Lower lobe of right lung (tissue), 2 donors: Measurements from ENCODE around the gene RAB29. TPM values are rescaled to one million over a fixed set of nuclear protein-coding genes. Genes with fewer than 3 reads are reported as not detected.
"Not testable (repeated sequence)": the region's sequence is repeated elsewhere in the genome, so short reads cannot be mapped to it uniquely, and the experiment has no call there.

Experiments used
- ATAC-seq, 2 donors: fragments of 200-7000 bp; cut with Tn5 transposase; one replicate each; pipeline ENCODE4 v1.9.1; 2020 to 2022; ENCODE audit warnings: mild to moderate bottlenecking in 2 of 2, moderate library complexity in 2 of 2
- DNase-seq: peaks from one replicate; pipeline ENCODE4 v3.0.0-alpha.2; 2020
- H3K27ac ChIP-seq: fragments of 200-600 bp; one replicate; pipeline ENCODE4 v1.8.0; 2022
- H3K27me3 ChIP-seq: fragments of 200-600 bp; one replicate; pipeline ENCODE4 v1.8.0; 2022; ENCODE audit warnings: low read depth
- H3K36me3 ChIP-seq: fragments of 200-600 bp; one replicate; pipeline ENCODE4 v1.8.0; 2022; ENCODE audit warnings: mild to moderate bottlenecking
- H3K4me1 ChIP-seq: fragments of 200-600 bp; one replicate; pipeline ENCODE4 v1.8.0; 2022
- H3K4me3 ChIP-seq: fragments of 200-600 bp; one replicate; pipeline ENCODE4 v1.8.0; 2022; ENCODE audit warnings: mild to moderate bottlenecking
- H3K9me3 ChIP-seq: fragments of 200-600 bp; one replicate; pipeline ENCODE4 v1.8.0; 2022
- CTCF ChIP-seq: fragments of 200-600 bp; IDR thresholded peaks from one replicate; pipeline ENCODE4 v1.8.0; 2022; ENCODE audit warnings: antibody characterized with exemption, mild to moderate bottlenecking
- intact Hi-C: fragments of 100-400 bp; cut with DNase I; formaldehyde crosslinking; loops from one replicate; pipeline ENCODE4 v1.11.0; 2022
- total RNA-seq: library from RNA; stranded (reverse); fragmentation: NEBNext Ultra II Directional; extraction: Animal tissue kit (Norgen Biotek cat#: 25700); gene quantifications from one replicate; pipeline ENCODE4 v1.2.1, GENCODE V29; 2021
- donor health status: DM: no; HTN: yes; CAD: no; lungs with severe emphysema.

Gene RAB29
- total RNA-seq, 1 donor from 2014 or later, result 23.9 TPM

- Histone ChIP-seq H3K27ac (no peak overlapping the region), H3K9me3 (no peaks in the 10 kb centered on the region), H3K27me3 (no peaks in the 10 kb centered on the region), H3K36me3 (peaks cover 17% of the 10 kb centered on the region), H3K4me3 (no peak overlapping the region), H3K4me1 (peaks cover 28% of the 10 kb centered on the region)
- no peak for TF ChIP-seq CTCF
- DNase-seq (no peak), ATAC-seq (no peak)
- intact Hi-C loops, result no loop called here
Measured at GRCh38 chr1:205735218-205735617, 40.1 kb downstream of the RAB29 start.

GRCh38 chr1:205733438-205734175 lies 41.7 kb downstream of the RAB29 start:
- DNase-seq (no peak), ATAC-seq (no peak)
- TF ChIP-seq CTCF, result no peak
- Histone ChIP-seq H3K27ac (no peak overlapping the region), H3K4me3 (no peak overlapping the region), H3K27me3 (no peaks in the 10 kb centered on the region), H3K9me3 (no peaks in the 10 kb centered on the region), H3K4me1 (peaks cover 21% of the 10 kb centered on the region), H3K36me3 (peaks cover 30% of the 10 kb centered on the region)
- intact Hi-C loops, result no loop called here

GRCh38 chr1:205729945-205730610 lies 45.2 kb downstream of the RAB29 start:
- TF ChIP-seq CTCF, result no peak
- no peak for DNase-seq
- ATAC-seq, result no peak
- no peaks in the 10 kb centered on the region for H3K9me3 ChIP-seq
- intact Hi-C loops, result no loop called here
- peaks cover 15% of the 10 kb centered on the region for H3K4me1 ChIP-seq
- H3K27me3 ChIP-seq, result no peaks in the 10 kb centered on the region
- peaks cover 43% of the 10 kb centered on the region for H3K36me3 ChIP-seq
- no peak overlapping the region for H3K4me3 ChIP-seq
- no peak overlapping the region for H3K27ac ChIP-seq

GRCh38 chr1:205726619-205727125 lies 48.6 kb downstream of the RAB29 start:
- ATAC-seq (no peak), DNase-seq (no peak)
- no peaks in the 10 kb centered on the region for H3K27me3 ChIP-seq
- no peaks in the 10 kb centered on the region for H3K9me3 ChIP-seq
- intact Hi-C loops, result no loop called here
- peaks cover 71% of the 10 kb centered on the region for H3K36me3 ChIP-seq
- H3K27ac ChIP-seq, result no peak overlapping the region
- H3K4me3 ChIP-seq, result no peak overlapping the region
- TF ChIP-seq CTCF, result no peak
- H3K4me1 ChIP-seq, result peaks cover 1% of the 10 kb centered on the region

GRCh38 chr1:205725514-205725913 lies 49.8 kb downstream of the RAB29 start:
- no peak overlapping the region for H3K27ac ChIP-seq
- peaks cover 83% of the 10 kb centered on the region for H3K36me3 ChIP-seq
- H3K27me3 ChIP-seq, result no peaks in the 10 kb centered on the region
- H3K9me3 ChIP-seq, result no peaks in the 10 kb centered on the region
- H3K4me1 ChIP-seq, result no peaks in the 10 kb centered on the region
- H3K4me3 ChIP-seq, result no peak overlapping the region
- DNase-seq (no peak), ATAC-seq (no peak)
- TF ChIP-seq CTCF, result no peak
- intact Hi-C loops, result no loop called here

GRCh38 chr1:205720740-205721139 lies 54.5 kb downstream of the RAB29 start:
- DNase-seq, H3K4me3 ChIP-seq, H3K27ac ChIP-seq, ATAC-seq, H3K27me3 ChIP-seq, H3K9me3 ChIP-seq, intact Hi-C loops, H3K4me1 ChIP-seq: not testable (repeated sequence)
- peaks cover 96% of the 10 kb centered on the region for H3K36me3 ChIP-seq
